Esophagus muscularis mucosa (tissue), 3 donors: ENCODE data around the gene PTER.

Source experiments
- POLR2A ChIP-seq: fragments of 450-650 bp; IDR thresholded peaks from one replicate; pipeline ENCODE4 v1.6.1; 2017; ENCODE audit warnings: antibody characterized with exemption, moderate library complexity, mild to moderate bottlenecking, low read depth
- POLR2AphosphoS5 ChIP-seq, 2 donors: sonication (generic); formaldehyde crosslinking; IDR thresholded peaks; one replicate each; pipeline ENCODE4 v1.6.1; 2017; ENCODE audit warnings: antibody characterized with exemption in 2 of 2
- TF ChIP-seq, protein P1 (sequence below), 3 experiments: fragments of 200-600 bp in 2 of 3; fragments of 450-650 bp in 1 of 3; sonication (generic) in 2 of 3; IDR thresholded peaks; one replicate each; pipeline ENCODE4 v1.5.1; 2017 to 2019; ENCODE audit warnings: antibody characterized with exemption in 3 of 3, mild to moderate bottlenecking in 2 of 3, moderate library complexity in 1 of 3

DNA sequence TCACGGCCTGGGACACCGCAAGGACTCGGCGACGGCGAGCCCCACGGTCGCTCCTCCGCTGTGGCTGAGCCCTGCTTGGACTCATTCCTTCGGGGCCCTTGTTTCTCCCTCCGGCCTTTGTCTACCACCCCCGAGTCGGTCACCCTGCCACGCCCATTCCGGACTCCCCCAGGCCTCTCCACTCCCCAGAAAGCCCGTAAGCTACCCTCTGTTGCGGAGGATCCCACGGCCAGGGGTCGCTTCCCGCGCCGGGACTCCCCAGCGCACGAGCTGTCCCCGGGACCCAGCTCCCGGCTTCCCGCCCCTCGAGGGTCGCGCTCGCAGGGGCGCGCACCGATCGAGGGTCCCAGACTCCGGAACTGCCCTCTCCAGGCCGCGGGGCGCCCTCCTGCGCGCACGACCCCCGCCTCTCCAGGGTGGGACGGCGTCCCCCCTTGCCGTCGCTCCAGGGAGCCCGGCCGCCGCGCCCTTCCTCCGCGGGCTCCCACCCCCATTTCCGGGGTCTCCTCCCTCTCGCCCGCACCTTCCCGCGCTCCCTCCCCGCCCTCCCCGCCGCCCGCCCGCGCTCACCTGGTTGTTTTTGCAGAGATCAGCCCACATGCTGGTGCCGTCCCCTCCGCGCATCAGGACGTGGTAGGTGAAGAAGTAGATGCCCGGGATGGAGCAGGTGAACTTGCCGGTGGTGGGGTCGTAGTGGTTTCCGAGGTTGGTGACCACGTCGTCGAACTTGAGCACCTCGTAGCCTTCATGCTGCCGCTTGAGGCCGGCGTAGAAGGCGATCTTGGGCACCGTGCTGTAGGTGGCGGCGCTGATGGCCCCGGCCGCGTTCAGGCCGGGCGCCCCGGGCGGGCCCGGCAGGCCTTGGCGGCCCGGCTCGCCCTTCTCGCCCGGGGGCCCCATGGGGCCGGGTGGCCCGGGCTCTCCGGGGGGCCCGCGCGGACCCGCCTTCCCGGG lies 83.4 kb downstream of the PTER start:
- TF ChIP-seq, protein P1, sequence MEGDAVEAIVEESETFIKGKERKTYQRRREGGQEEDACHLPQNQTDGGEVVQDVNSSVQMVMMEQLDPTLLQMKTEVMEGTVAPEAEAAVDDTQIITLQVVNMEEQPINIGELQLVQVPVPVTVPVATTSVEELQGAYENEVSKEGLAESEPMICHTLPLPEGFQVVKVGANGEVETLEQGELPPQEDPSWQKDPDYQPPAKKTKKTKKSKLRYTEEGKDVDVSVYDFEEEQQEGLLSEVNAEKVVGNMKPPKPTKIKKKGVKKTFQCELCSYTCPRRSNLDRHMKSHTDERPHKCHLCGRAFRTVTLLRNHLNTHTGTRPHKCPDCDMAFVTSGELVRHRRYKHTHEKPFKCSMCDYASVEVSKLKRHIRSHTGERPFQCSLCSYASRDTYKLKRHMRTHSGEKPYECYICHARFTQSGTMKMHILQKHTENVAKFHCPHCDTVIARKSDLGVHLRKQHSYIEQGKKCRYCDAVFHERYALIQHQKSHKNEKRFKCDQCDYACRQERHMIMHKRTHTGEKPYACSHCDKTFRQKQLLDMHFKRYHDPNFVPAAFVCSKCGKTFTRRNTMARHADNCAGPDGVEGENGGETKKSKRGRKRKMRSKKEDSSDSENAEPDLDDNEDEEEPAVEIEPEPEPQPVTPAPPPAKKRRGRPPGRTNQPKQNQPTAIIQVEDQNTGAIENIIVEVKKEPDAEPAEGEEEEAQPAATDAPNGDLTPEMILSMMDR (IDR thresholded peaks at IDR 0.05), result no peak
- TF ChIP-seq POLR2A (no peak), POLR2AphosphoS5 (IDR thresholded peaks at IDR 0.05) (no peak)
